HEK293 (cell line): ENCODE results near the gene TRIM3.

ENCODE experiments used
- BCL11B ChIP-seq: fragments of 450-650 bp; formaldehyde crosslinking; IDR thresholded peaks from 2 replicates; pipeline ENCODE4 v1.5.1; 2016; ENCODE audit warnings: low read depth, missing biosample characterization, missing genetic modification characterization
- KLF1 ChIP-seq: fragments of 450-650 bp; formaldehyde crosslinking; IDR thresholded peaks from 2 replicates; pipeline ENCODE4 v1.5.1; 2016; ENCODE audit warnings: missing biosample characterization, missing genetic modification characterization
- MEIS1 ChIP-seq: sonication (generic); formaldehyde crosslinking; IDR thresholded peaks from 2 replicates; pipeline ENCODE4 v1.8.1; 2022; ENCODE audit warnings: missing genetic modification reagents, mild to moderate bottlenecking, borderline replicate concordance
- SP2 ChIP-seq: fragments of 450-650 bp; formaldehyde crosslinking; IDR thresholded peaks from 2 replicates; pipeline ENCODE4 v1.5.1; 2016; ENCODE audit warnings: missing biosample characterization, missing genetic modification characterization
- TCF7L2 ChIP-seq: IDR thresholded peaks from 2 replicates; pipeline ENCODE4 v1.6.1; 2011; ENCODE audit warnings: low read depth, mild to moderate bottlenecking, inconsistent platforms, low read length, moderate library complexity, borderline replicate concordance
- WT1 ChIP-seq: fragments of 450-650 bp; formaldehyde crosslinking; IDR thresholded peaks from 2 replicates; pipeline ENCODE4 v1.5.1; 2016; ENCODE audit warnings: missing biosample characterization, missing genetic modification characterization
- ZBTB17 ChIP-seq: fragments of 450-650 bp; formaldehyde crosslinking; IDR thresholded peaks from 2 replicates; pipeline ENCODE4 v1.5.1; 2016; ENCODE audit warnings: missing biosample characterization, missing genetic modification characterization
- ZBTB20 ChIP-seq: fragments of 450-650 bp; formaldehyde crosslinking; IDR thresholded peaks from 2 replicates; pipeline ENCODE4 v1.5.1; 2016; ENCODE audit warnings: missing biosample characterization, missing genetic modification characterization
- ZNF202 ChIP-seq: fragments of 450-650 bp; formaldehyde crosslinking; IDR thresholded peaks from 2 replicates; pipeline ENCODE4 v1.5.1; 2016; ENCODE audit warnings: missing biosample characterization, missing genetic modification characterization, borderline replicate concordance
- ZNF23 ChIP-seq: fragments of 450-650 bp; formaldehyde crosslinking; IDR thresholded peaks from 2 replicates; pipeline ENCODE4 v1.5.1; 2016; ENCODE audit warnings: missing biosample characterization, missing genetic modification characterization, borderline replicate concordance
- ZNF391 ChIP-seq: fragments of 450-650 bp; formaldehyde crosslinking; IDR thresholded peaks from 2 replicates; pipeline ENCODE4 v1.5.1; 2016; ENCODE audit warnings: low read depth, missing biosample characterization, missing genetic modification characterization, borderline replicate concordance
- ZNF549 ChIP-seq: fragments of 450-650 bp; IDR thresholded peaks from 2 replicates; pipeline ENCODE4 v1.5.1; 2018; ENCODE audit warnings: missing biosample characterization, missing genetic modification characterization, mild to moderate bottlenecking, inconsistent platforms, moderate library complexity
- ZNF600 ChIP-seq: fragments of 450-650 bp; formaldehyde crosslinking; IDR thresholded peaks from 2 replicates; pipeline ENCODE4 v1.5.1; 2016; ENCODE audit warnings: missing biosample characterization, missing genetic modification characterization
- ZNF629 ChIP-seq: fragments of 450-650 bp; formaldehyde crosslinking; IDR thresholded peaks from 2 replicates; pipeline ENCODE4 v1.5.1; 2017; ENCODE audit warnings: missing biosample characterization, missing genetic modification characterization
- ZNF76 ChIP-seq: fragments of 450-650 bp; formaldehyde crosslinking; IDR thresholded peaks from 2 replicates; pipeline ENCODE4; 2016; ENCODE audit warnings: low read depth, missing biosample characterization, missing genetic modification characterization, borderline replicate concordance
- ZNF785 ChIP-seq: fragments of 450-650 bp; formaldehyde crosslinking; IDR thresholded peaks from 2 replicates; pipeline ENCODE4 v1.5.1; 2016; ENCODE audit warnings: missing biosample characterization, missing genetic modification characterization
- ZNF791 ChIP-seq: fragments of 450-650 bp; formaldehyde crosslinking; IDR thresholded peaks from 2 replicates; pipeline ENCODE4 v1.5.1; 2016; ENCODE audit warnings: missing biosample characterization, missing genetic modification characterization
- ZNF843 ChIP-seq: fragments of 450-650 bp; formaldehyde crosslinking; IDR thresholded peaks from 2 replicates; pipeline ENCODE4 v1.5.1; 2016; ENCODE audit warnings: missing biosample characterization, missing genetic modification characterization
- TF ChIP-seq, protein P1 (sequence below): fragments of 450-650 bp; formaldehyde crosslinking; IDR thresholded peaks from 2 replicates; pipeline ENCODE4 v1.5.1; 2016; ENCODE audit warnings: missing biosample characterization, missing genetic modification characterization
- TF ChIP-seq, protein P2 (sequence below): fragments of 450-650 bp; formaldehyde crosslinking; conservative IDR thresholded peaks from 2 replicates; pipeline ENCODE4 v1.5.1; 2016; ENCODE audit warnings: low read depth, missing biosample characterization, missing genetic modification characterization
- TF ChIP-seq, protein P3 (sequence below): fragments of 450-650 bp; formaldehyde crosslinking; conservative IDR thresholded peaks from 2 replicates; pipeline ENCODE4 v1.5.1; 2016; ENCODE audit warnings: low read depth, missing biosample characterization, missing genetic modification characterization
- TF ChIP-seq, protein P4 (sequence below): fragments of 450-650 bp; formaldehyde crosslinking; IDR thresholded peaks from 2 replicates; pipeline ENCODE4 v1.5.1; 2016; ENCODE audit warnings: missing biosample characterization, missing genetic modification characterization
- TF ChIP-seq, protein P5 (sequence below): fragments of 450-650 bp; formaldehyde crosslinking; IDR thresholded peaks from 2 replicates; pipeline ENCODE4 v1.5.1; 2016; ENCODE audit warnings: missing biosample characterization, missing genetic modification characterization, low read depth

Gene TRIM3

DNA sequence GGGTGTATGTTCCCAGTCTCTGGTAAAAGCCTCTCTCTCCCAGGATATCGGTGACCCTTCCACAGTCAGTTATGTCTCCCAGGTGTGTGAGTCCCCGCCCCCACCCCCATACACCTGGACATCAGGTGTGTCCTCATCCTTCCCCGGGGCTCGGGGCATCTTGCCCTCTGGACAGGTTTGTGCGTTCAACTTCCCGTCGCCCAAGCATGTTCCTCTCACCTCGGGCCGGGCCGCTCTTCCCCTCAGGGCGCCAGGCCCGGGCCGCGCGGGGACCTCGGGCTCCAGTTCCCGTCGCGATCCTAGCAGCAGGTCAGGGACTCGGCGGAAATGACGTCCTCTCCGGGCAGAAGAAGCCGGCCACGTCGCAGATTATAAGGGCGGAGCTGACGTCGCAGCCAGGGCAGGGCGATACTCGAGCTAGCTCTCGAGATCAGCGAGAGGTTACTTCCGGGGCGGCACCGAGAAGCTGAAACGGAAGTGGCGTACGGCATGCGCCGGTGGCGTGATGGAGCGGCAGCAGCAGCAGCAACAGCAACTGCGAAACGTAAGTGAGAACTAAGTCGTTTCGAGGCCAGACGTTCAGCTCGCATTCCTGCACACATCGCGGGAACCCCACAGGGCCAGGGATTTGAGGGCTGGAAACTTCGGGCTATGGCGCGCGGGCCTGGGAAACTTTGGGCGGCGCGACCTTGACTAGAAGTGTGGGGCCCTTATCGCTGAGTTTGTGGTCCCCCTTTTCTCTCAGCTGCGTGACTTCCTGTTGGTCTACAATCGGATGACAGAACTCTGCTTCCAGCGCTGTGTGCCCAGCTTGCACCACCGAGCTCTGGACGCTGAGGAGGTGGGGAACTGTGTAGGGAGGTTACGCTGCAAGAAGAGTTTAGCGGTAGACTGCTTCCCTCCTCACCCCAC is 7.5 kb upstream of the TRIM3 start, which contains the start of the genes ARFIP2 and TIMM10B (continued):
- TF ChIP-seq, protein P1, sequence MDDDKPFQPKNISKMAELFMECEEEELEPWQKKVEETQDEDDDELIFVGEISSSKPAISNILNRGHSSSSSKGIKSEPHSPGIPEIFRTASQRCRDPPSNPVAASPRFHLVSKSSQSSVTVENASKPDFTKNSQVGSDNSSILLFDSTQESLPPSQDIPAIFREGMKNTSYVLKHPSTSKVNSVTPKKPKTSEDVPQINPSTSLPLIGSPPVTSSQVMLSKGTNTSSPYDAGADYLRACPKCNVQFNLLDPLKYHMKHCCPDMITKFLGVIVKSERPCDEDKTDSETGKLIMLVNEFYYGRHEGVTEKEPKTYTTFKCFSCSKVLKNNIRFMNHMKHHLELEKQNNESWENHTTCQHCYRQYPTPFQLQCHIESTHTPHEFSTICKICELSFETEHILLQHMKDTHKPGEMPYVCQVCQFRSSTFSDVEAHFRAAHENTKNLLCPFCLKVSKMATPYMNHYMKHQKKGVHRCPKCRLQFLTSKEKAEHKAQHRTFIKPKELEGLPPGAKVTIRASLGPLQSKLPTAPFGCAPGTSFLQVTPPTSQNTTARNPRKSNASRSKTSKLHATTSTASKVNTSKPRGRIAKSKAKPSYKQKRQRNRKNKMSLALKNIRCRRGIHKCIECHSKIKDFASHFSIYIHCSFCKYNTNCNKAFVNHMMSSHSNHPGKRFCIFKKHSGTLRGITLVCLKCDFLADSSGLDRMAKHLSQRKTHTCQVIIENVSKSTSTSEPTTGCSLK (tag by site-specific recombination): no peak
- TF ChIP-seq KLF1 (tag by site-specific recombination) (peak; percentile 30; the same call in 1 of the 2 replicates), ZNF202 (tag by site-specific recombination) (no peak), ZNF791 (tag by site-specific recombination) (no peak), ZNF629 (tag by site-specific recombination) (peak; percentile 98), SP2 (peak; percentile 99), ZNF785 (tag by site-specific recombination) (no peak), ZNF549 (tag by site-specific recombination) (no peak), ZNF843 (no peak), ZNF600 (tag by site-specific recombination) (peak; percentile 62; the same call in 1 of the 2 replicates), ZNF391 (tag by site-specific recombination) (no peak), WT1 (tag by site-specific recombination) (no peak), ZBTB17 (tag by site-specific recombination) (peak; percentile 96), ZNF23 (tag by site-specific recombination) (no peak), ZBTB20 (tag by site-specific recombination) (peak; percentile 21; the same call in 1 of the 2 replicates), TCF7L2 (no peak), BCL11B (no peak), MEIS1 (no peak), ZNF76 (tag by site-specific recombination) (peak; percentile 41; the same call in 1 of the 2 replicates)
- TF ChIP-seq, protein P2, sequence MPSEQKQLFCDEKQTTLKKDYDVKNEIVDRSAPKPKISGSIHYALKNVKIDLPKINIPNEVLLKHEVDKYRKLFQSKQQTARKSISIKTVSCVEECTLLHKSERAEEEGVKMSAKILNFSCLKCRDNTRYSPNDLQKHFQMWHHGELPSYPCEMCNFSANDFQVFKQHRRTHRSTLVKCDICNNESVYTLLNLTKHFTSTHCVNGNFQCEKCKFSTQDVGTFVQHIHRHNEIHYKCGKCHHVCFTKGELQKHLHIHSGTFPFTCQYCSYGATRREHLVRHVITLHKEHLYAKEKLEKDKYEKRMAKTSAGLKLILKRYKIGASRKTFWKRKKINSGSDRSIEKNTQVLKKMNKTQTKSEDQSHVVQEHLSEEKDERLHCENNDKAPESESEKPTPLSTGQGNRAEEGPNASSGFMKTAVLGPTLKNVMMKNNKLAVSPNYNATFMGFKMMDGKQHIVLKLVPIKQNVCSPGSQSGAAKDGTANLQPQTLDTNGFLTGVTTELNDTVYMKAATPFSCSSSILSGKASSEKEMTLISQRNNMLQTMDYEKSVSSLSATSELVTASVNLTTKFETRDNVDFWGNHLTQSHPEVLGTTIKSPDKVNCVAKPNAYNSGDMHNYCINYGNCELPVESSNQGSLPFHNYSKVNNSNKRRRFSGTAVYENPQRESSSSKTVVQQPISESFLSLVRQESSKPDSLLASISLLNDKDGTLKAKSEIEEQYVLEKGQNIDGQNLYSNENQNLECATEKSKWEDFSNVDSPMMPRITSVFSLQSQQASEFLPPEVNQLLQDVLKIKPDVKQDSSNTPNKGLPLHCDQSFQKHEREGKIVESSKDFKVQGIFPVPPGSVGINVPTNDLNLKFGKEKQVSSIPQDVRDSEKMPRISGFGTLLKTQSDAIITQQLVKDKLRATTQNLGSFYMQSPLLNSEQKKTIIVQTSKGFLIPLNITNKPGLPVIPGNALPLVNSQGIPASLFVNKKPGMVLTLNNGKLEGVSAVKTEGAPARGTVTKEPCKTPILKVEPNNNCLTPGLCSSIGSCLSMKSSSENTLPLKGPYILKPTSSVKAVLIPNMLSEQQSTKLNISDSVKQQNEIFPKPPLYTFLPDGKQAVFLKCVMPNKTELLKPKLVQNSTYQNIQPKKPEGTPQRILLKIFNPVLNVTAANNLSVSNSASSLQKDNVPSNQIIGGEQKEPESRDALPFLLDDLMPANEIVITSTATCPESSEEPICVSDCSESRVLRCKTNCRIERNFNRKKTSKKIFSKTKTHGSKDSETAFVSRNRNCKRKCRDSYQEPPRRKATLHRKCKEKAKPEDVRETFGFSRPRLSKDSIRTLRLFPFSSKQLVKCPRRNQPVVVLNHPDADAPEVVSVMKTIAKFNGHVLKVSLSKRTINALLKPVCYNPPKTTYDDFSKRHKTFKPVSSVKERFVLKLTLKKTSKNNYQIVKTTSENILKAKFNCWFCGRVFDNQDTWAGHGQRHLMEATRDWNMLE: peak; percentile 73
- TF ChIP-seq, protein P3, sequence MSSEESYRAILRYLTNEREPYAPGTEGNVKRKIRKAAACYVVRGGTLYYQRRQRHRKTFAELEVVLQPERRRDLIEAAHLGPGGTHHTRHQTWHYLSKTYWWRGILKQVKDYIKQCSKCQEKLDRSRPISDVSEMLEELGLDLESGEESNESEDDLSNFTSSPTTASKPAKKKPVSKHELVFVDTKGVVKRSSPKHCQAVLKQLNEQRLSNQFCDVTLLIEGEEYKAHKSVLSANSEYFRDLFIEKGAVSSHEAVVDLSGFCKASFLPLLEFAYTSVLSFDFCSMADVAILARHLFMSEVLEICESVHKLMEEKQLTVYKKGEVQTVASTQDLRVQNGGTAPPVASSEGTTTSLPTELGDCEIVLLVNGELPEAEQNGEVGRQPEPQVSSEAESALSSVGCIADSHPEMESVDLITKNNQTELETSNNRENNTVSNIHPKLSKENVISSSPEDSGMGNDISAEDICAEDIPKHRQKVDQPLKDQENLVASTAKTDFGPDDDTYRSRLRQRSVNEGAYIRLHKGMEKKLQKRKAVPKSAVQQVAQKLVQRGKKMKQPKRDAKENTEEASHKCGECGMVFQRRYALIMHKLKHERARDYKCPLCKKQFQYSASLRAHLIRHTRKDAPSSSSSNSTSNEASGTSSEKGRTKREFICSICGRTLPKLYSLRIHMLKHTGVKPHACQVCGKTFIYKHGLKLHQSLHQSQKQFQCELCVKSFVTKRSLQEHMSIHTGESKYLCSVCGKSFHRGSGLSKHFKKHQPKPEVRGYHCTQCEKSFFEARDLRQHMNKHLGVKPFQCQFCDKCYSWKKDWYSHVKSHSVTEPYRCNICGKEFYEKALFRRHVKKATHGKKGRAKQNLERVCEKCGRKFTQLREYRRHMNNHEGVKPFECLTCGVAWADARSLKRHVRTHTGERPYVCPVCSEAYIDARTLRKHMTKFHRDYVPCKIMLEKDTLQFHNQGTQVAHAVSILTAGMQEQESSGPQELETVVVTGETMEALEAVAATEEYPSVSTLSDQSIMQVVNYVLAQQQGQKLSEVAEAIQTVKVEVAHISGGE (tag by site-specific recombination): peak; percentile 89
- TF ChIP-seq, protein P4, sequence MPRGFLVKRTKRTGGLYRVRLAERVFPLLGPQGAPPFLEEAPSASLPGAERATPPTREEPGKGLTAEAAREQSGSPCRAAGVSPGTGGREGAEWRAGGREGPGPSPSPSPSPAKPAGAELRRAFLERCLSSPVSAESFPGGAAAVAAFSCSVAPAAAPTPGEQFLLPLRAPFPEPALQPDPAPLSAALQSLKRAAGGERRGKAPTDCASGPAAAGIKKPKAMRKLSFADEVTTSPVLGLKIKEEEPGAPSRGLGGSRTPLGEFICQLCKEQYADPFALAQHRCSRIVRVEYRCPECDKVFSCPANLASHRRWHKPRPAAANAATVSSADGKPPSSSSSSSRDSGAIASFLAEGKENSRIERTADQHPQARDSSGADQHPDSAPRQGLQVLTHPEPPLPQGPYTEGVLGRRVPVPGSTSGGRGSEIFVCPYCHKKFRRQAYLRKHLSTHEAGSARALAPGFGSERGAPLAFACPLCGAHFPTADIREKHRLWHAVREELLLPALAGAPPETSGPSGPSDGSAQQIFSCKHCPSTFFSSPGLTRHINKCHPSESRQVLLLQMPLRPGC (tag by site-specific recombination): no peak
- TF ChIP-seq, protein P5, sequence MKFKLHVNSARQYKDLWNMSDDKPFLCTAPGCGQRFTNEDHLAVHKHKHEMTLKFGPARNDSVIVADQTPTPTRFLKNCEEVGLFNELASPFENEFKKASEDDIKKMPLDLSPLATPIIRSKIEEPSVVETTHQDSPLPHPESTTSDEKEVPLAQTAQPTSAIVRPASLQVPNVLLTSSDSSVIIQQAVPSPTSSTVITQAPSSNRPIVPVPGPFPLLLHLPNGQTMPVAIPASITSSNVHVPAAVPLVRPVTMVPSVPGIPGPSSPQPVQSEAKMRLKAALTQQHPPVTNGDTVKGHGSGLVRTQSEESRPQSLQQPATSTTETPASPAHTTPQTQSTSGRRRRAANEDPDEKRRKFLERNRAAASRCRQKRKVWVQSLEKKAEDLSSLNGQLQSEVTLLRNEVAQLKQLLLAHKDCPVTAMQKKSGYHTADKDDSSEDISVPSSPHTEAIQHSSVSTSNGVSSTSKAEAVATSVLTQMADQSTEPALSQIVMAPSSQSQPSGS: no peak
